GM19099 (cell line): ENCODE results near the gene CYGB.

Experiments used
- POLR2A ChIP-seq: IDR thresholded peaks from 3 replicates; pipeline ENCODE4 v1.6.1; 2011; ENCODE audit warnings: low read depth; ENCODE audit not compliant: insufficient read length; ENCODE audit errors: extremely low read depth

The CYGB gene

DNA sequence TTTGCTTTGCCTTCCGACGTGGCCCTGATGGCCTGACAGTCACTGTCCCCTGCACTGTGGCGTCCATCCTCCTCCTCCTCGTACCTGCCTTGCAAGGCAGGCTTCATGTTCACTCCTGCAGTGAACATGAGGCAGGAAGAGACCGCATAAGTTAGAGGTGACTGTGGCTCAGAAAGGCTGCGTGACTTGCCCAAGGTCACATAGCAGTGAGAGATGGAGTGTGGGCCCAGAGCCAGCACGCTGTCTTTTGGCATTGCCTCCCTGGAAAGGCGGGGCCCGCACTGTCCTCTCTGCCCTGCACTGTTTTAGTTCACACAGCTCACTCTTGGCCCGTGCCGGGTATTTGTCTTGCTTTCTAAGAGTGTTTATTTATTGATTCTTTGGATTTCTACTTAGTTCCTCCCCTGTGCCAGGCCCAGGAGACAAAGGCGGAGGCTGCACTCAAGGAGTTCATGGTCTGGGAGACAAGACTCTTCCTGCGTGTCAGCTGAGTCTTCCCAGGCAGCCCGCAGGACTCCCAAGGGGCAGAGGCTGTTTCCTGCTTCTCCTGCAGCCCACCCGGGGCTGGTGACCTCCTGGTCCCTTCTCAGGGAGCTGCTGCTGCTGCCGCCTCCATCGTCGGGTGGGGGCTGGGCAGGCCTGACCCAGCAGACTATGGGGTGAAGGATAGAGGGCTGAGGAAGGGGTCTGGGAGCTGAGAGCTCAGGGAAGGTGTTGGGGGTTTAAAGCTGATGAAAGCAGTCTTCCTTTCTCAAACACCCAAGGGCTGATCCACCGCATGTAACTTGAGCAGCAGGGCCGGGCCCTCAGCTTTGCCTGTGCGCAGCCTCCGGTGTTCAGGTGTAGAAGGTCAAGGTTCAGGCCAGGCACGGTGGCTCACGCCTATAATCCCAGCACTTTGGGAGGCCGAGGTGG lies 12.7 kb downstream of the CYGB start:
- TF ChIP-seq POLR2A = no peak

DNA sequence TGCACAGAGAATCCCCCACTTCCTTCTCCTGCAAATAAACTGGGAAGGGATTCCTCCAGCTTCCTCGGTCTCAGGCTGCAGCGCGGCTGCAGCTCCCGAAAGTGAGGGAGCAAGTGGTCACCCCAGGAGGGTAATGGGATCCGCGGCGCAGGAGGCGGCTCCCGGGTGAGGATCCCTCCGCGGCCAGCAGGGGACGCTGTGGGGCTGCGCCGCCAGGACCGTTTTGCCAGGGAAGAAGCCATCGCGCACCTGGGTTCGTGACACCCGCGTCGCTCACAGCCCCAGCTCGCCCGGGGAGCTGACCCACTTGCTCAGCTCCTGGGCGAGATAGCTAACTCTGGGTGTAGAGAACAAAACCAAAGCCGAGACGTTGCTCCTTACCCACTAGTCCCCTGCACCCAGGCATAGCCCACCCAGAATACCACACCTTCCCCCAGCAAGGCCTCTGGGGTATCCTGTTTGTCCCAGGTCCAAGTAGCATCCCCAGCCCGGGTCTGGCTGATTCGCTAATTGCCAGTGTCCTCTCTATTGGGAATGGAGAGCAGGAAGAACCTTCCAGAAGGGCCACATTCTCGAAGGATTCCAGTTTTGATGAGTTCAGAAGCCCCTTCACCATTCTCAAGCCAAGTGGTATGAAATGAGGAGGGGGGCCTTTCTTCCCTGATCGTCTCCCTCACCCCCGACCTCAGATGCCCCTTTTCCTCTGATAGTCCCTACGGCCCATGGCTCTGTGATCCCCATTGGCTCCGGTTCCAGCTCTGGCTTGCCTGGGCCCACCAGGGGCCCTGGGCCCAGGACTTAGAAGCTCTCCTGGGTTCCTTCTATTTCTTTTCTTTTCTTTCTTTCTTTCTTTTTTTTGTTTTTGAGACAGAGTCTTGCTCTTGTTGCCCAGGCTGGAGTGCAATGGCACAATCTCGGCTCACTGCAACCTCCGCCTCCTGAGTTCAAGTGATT lies 14.1 kb downstream of the CYGB start:
- TF ChIP-seq POLR2A = no peak

DNA sequence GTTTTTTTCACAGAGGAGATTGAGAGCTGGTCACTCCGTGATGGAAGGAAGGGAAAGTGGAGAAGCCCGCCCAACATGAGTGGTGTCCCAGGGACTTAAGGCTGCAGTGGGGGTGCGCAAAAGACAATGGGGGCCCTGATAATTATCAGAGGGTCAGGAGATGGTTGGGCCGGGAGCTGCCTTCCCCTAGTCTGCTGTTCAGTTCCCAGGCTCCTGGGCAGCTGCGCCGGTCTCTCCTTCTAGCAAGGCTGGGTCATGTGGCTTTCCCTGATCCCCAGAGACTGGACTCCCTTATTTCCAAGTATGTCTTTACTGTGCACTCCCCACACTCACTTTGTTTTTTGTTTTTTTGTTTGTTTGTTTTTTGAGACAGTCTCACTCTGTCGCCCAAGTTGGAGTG lies 16.2 kb downstream of the CYGB start:
- no peak for TF ChIP-seq POLR2A

DNA sequence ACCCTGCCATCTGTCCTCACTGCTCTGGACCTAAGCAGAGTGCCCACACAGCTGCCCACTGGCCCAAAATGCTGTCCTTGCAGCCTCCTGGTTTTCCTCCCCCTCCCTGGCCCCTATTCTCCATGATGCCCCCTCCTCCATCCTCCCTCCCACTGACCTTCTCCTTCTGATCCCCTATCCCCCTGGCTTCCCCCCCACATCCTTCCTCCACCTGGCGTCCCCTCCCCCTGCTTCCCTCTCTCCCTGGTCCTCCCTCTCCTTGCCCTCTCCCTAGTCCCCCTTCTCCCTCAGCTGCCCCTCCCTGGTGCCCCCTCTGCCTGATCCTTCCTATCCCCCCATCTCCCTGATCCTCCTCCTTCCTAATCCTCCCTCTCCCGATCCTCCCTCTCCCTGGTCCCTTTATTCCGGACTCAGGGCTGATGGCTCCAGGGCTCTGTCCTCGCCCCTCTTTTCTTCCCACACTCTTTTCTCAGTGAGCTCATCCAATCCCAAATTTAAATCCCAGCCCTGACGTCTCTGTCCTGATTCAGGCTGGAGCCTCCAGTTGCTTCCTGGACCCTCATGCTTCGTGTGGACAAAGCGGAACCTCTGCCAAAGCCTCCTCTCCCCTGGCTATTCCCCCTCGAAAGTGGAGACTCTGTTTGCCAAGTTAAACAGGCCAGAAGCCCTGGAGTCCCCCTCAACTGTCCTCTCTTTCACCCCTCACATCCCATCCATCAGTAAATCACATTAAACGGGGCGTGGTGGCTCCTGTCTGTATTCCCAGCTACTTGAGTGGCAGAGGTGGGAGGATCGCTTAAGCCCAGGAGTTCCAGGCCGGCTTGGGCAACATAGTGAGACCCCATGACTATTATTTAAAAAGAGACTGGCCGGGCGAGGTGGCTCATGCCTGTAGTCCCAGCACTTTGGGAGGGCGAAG lies 18.2 kb downstream of the CYGB start:
- TF ChIP-seq POLR2A = no peak

DNA sequence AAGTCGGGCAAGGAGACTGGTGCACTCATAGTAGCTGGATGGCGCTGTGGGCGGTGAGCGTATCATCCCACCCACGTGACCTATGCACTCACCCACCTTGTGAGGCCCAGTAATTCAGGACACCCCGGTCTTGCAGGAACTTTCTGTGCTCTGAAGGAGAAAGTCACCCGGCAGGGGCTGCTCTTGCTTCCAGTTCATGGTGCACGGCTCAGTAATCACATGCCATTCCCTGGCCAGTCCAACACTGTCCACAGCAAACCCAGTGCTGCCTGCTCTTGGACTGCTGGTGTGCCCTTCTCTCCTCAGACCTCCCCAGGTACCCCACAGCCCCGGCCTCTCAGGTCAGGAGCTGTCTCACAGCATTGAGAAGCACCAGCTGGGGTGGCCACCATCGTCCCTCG lies 19.9 kb downstream of the CYGB start:
- TF ChIP-seq POLR2A = no peak

DNA sequence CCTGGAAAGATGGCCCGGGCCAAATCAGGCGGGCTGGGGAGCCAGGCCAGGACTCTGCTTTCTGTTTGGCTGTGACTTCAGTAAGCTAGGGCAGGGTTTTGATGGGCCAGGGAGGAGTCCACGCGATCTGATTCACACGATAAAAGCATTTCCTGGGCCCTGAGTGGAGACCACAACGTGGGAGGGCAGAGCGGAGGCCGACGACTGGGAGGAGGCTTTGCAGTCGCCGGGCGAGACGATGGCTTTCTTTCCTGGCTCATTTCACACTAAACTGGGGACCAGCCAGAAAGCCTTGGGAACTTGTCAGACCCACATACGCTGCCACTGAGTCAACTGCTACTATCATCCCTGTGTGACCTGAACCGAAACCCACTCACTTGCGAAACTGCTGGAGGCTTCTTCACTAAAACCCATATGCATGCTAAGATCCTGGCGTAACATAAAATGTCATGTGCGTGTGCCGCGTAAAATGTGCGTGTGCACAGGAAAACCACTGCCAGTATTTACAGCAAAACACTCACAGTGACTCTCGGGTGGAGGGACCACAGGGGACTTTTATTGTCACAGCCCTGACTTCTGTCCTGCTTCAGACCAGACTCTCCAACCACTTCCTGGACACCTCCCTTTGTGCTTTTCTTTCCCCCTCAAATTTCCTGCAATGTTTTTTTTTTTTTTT lies 22.1 kb downstream of the CYGB start:
- TF ChIP-seq POLR2A = no peak

DNA sequence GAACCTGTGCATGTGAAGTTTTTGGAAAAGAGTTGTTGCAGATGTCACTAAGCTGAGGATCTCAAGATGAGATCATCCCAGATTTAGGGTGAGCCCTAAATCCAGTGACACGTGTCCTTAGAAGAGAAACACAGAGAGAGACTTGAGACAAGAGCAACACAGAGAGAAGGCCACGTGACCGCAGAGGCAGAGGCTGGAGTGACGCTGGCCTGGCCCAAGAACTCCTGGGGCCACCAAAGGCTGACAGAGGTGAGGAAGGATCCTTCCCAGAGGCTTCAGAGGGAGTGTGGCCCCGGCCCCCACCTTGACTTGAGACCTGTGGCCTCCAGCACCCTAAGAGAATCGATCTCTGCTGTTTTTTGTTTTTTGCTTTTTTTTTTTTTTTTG lies 24.2 kb downstream of the CYGB start:
- TF ChIP-seq POLR2A = no peak

DNA sequence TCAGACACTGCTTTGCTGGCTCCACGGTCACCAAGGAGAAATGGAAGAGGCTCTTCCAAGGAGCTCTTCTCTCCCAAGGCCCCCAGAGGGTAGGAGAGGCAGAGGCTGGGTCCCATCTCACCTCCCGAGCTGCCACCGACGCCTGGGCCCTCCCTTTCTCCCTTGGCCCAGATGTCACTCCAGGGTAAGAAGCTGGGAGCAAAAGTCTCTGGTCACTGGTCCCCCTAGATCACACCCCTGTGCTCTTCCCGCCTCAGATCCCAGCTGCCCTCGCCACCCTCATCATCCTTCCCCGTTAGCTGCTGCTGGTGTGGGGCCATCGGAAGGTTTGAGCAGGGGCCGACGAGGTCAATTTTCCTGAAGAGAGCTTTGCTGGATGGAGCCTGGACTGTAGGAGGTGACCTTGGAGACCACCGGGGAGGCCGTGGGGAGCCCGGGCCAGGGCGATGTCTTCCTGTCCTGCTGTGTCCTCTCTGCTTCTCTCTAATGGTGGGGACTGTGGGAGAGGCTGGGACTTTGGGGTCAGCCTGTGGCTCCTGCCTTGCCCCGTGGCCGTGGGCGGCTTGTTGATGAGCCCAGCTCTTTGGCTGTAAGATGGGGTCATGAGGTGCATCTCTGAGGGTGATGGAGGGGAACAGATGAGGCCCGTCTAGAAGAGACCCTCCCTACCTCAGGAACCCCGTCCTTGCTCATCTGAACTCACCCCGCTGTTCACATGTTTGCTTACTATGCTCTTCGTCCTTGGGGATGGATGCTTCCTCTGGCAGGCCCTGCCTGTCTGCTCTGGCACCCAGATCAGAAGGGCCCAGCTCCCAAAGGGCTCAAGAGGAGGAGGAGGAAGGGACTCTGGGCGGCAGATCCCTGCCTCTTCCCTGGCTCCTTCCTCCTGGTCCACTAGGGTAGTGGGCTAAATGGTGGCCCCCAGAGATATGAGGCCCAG lies 24.9 kb downstream of the CYGB start:
- TF ChIP-seq POLR2A = no peak

DNA sequence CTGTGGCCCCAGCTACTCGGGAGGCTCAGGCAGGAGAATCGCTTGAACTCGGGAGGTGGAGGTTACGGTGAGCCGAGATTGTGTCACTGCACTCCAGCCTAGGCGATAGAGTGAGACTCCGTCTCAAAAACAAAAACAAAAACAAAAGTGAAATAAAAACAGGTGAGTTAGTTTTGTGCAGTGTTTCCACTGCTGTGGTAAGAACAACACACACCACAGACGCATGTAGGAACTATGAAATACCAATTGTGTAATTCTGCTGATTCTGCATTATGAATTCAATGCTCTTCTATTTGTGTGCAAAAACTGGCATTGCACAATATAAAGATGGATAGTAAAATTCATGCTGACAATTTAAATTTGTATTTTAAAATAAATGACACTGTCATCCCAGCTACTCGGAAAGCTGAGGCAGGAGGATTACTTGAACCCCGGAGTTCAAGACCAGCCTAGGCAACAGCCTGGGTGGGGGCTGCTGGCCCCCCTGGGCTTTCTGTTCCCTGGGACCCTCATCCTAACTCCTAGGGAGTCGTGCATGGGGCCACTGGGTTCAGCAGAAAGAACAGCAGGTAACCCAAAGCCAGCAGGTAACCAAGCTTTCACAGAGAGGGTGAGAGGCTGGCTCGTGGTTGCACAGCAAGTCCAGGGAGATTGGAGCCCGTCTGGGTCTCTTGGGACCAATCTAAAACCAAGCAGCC lies 25.7 kb downstream of the CYGB start:
- no peak for TF ChIP-seq POLR2A

DNA sequence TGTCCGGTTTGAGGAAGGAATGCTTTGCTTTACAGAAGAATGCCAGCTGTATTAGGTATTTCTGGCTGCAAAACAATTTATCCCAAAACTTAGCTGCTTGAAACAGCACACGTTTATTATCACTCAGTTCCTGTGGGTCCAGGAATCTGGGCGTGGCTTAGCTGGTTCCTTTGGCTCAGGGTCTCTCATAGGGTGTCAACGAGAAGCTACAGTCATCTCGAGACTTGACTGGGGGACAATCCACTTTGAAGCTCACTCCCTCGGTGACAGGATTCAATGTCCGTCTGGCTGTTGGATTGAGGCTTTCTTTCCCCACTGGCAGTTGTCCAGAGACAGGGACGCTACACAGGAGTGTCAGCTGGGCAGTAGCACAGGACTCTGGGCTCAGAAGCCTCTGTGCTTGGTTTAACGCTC lies 26.7 kb downstream of the CYGB start:
- TF ChIP-seq POLR2A = no peak

DNA sequence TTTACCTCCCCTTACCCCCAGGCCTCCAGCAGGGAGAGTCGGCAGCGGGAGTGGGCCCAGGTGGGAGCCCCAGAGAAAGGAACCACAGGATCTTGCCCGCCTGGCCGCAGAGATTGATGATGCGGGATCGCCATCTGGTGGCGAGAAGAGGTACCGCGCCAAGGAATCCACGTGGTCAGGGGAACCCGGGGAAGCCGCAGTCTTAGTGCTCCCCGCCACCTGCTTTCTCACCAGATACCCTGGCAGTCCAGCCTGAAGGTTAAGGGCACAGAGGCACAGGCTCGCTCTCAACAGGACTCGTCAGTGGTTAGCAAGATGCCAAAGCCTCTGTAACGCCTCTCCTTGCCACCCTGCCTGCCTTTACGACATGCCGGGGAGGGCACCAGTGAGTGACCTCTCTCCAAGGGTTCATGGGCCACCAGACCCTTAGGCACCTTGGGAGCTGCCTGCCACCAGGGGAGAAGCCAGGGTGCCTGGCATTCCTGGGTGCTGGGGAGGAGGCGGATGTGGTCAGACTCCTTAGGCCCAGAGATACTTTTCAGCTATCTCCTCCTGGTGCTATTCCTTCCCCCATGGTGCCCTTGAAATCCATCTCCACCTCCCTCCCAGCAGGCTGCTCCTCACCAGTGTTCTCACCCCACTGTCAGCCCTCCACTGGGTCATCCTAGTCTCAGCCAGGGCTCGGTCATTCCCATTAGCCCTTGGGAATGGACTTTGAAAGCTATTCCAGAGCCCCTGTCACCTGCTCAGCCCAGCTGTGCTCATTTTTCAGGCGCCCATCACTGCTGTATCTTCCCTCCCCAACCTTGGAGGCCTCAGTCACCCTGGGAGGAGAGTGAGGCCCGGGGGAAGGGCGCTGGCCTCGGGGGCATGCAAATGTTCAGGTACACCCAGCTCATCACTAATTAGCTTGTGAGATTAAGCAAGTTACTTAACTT lies 30.8 kb downstream of the CYGB start:
- TF ChIP-seq POLR2A = no peak
